ENCODE data around the gene C16orf96.

- TF ChIP-seq RAD21 (conservative IDR thresholded peaks at IDR 0.05 in 1 of 2, IDR thresholded peaks at IDR 0.05 in 1 of 2) (0 out of 5 replicates have a peak, but pooled peaks of 1 of the 2 experiments have one; percentile 12), MYC (IDR thresholded peaks at IDR 0.05; ENCODE audit: borderline replicate concordance, low read length) (no peak), CTCF (IDR thresholded peaks at IDR 0.05) (no peak), TP53 (CRISPR knock-in tag; IDR thresholded peaks at IDR 0.05) (no peak), FOXS1 (CRISPR knock-in tag; IDR thresholded peaks at IDR 0.05) (no peak), POLR2A (IDR thresholded peaks at IDR 0.05; ENCODE audit: low read length) (no peak)
Observed at GRCh38 chr16:4574919-4575705, 19.0 kb downstream of the C16orf96 start.

Measured in A549 (cell line).